ENCODE measurements around the gene TUBGCP3.

TUBGCP3 gene

GRCh38 chr13:112443191-112443994 lies 144.6 kb downstream of the TUBGCP3 start:
- Histone ChIP-seq H3K4me1 (ENCODE audit: control insufficient read depth, insufficient read depth, low read length, poor library complexity, severe bottlenecking) (no peaks in the 10 kb centered on the region), H3K27me3 (replicated peaks; ENCODE audit: control insufficient read depth, insufficient read depth, low read length, poor library complexity, severe bottlenecking) (peaks cover 4% of the 10 kb centered on the region), H3K4me3 (ENCODE audit: insufficient read depth, low read depth, low read length, poor library complexity, severe bottlenecking) (no peak overlapping the region), H3K36me3 (ENCODE audit: control insufficient read depth, insufficient read depth, low read length) (no peaks in the 10 kb centered on the region), H3K9me3 (ENCODE audit: control insufficient read depth, low read length) (no peaks in the 10 kb centered on the region), H3K27ac (ENCODE audit: insufficient read depth, low read length, poor library complexity, severe bottlenecking) (no peak overlapping the region)
- DNase-seq = no peak

- Histone ChIP-seq H3K4me1 (ENCODE audit: control insufficient read depth, insufficient read depth, low read length, poor library complexity, severe bottlenecking) (no peaks in the 10 kb centered on the region), H3K27me3 (replicated peaks; ENCODE audit: control insufficient read depth, insufficient read depth, low read length, poor library complexity, severe bottlenecking) (peaks cover 4% of the 10 kb centered on the region), H3K36me3 (ENCODE audit: control insufficient read depth, insufficient read depth, low read length) (no peaks in the 10 kb centered on the region), H3K27ac (ENCODE audit: insufficient read depth, low read length, poor library complexity, severe bottlenecking) (no peak overlapping the region), H3K4me3 (ENCODE audit: insufficient read depth, low read depth, low read length, poor library complexity, severe bottlenecking) (no peak overlapping the region), H3K9me3 (ENCODE audit: control insufficient read depth, low read length) (no peaks in the 10 kb centered on the region)
- no peak for DNase-seq
These were observed 145.4 kb downstream of the TUBGCP3 start for GRCh38 chr13:112442483-112443090.

- Histone ChIP-seq H3K27ac (ENCODE audit: insufficient read depth, low read length, poor library complexity, severe bottlenecking) (no peak overlapping the region), H3K4me1 (ENCODE audit: control insufficient read depth, insufficient read depth, low read length, poor library complexity, severe bottlenecking) (no peaks in the 10 kb centered on the region), H3K9me3 (ENCODE audit: control insufficient read depth, low read length) (no peaks in the 10 kb centered on the region), H3K27me3 (replicated peaks; ENCODE audit: control insufficient read depth, insufficient read depth, low read length, poor library complexity, severe bottlenecking) (peaks cover 4% of the 10 kb centered on the region), H3K36me3 (ENCODE audit: control insufficient read depth, insufficient read depth, low read length) (no peaks in the 10 kb centered on the region), H3K4me3 (ENCODE audit: insufficient read depth, low read depth, low read length, poor library complexity, severe bottlenecking) (no peak overlapping the region)
- no peak for DNase-seq
These were observed 146.1 kb downstream of the TUBGCP3 start for GRCh38 chr13:112441779-112442310.

- H3K4me3 ChIP-seq (ENCODE audit: insufficient read depth, low read depth, low read length, poor library complexity, severe bottlenecking) = no peak overlapping the region
- H3K27me3 ChIP-seq (replicated peaks; ENCODE audit: control insufficient read depth, insufficient read depth, low read length, poor library complexity, severe bottlenecking) = peaks cover 4% of the 10 kb centered on the region
- no peak for DNase-seq
- H3K4me1 ChIP-seq (ENCODE audit: control insufficient read depth, insufficient read depth, low read length, poor library complexity, severe bottlenecking) = no peaks in the 10 kb centered on the region
- no peak overlapping the region for H3K27ac ChIP-seq (ENCODE audit: insufficient read depth, low read length, poor library complexity, severe bottlenecking)
- no peaks in the 10 kb centered on the region for H3K9me3 ChIP-seq (ENCODE audit: control insufficient read depth, low read length)
- H3K36me3 ChIP-seq (ENCODE audit: control insufficient read depth, insufficient read depth, low read length) = no peaks in the 10 kb centered on the region
These were observed 146.7 kb downstream of the TUBGCP3 start for GRCh38 chr13:112441226-112441625.

GRCh38 chr13:112438515-112438914 lies 149.4 kb downstream of the TUBGCP3 start:
- Histone ChIP-seq H3K27me3 (replicated peaks; ENCODE audit: control insufficient read depth, insufficient read depth, low read length, poor library complexity, severe bottlenecking) (peaks cover 4% of the 10 kb centered on the region), H3K36me3 (ENCODE audit: control insufficient read depth, insufficient read depth, low read length) (no peaks in the 10 kb centered on the region), H3K9me3 (ENCODE audit: control insufficient read depth, low read length) (no peaks in the 10 kb centered on the region), H3K27ac (ENCODE audit: insufficient read depth, low read length, poor library complexity, severe bottlenecking) (no peak overlapping the region), H3K4me3 (ENCODE audit: insufficient read depth, low read depth, low read length, poor library complexity, severe bottlenecking) (no peak overlapping the region), H3K4me1 (ENCODE audit: control insufficient read depth, insufficient read depth, low read length, poor library complexity, severe bottlenecking) (no peaks in the 10 kb centered on the region)
- no peak for DNase-seq

- Histone ChIP-seq H3K9me3 (ENCODE audit: control insufficient read depth, low read length) (no peaks in the 10 kb centered on the region), H3K4me1 (ENCODE audit: control insufficient read depth, insufficient read depth, low read length, poor library complexity, severe bottlenecking) (no peaks in the 10 kb centered on the region), H3K4me3 (ENCODE audit: insufficient read depth, low read depth, low read length, poor library complexity, severe bottlenecking) (no peak overlapping the region), H3K36me3 (ENCODE audit: control insufficient read depth, insufficient read depth, low read length) (no peaks in the 10 kb centered on the region), H3K27me3 (replicated peaks; ENCODE audit: control insufficient read depth, insufficient read depth, low read length, poor library complexity, severe bottlenecking) (peaks cover 4% of the 10 kb centered on the region), H3K27ac (ENCODE audit: insufficient read depth, low read length, poor library complexity, severe bottlenecking) (no peak overlapping the region)
- no peak for DNase-seq
These were observed 149.9 kb downstream of the TUBGCP3 start for GRCh38 chr13:112438094-112438493.

GRCh38 chr13:112435973-112436372 lies 152.0 kb downstream of the TUBGCP3 start:
- H3K4me1 ChIP-seq (ENCODE audit: control insufficient read depth, insufficient read depth, low read length, poor library complexity, severe bottlenecking) = no peaks in the 10 kb centered on the region
- no peak for DNase-seq
- H3K9me3 ChIP-seq (ENCODE audit: control insufficient read depth, low read length) = no peaks in the 10 kb centered on the region
- no peak overlapping the region for H3K4me3 ChIP-seq (ENCODE audit: insufficient read depth, low read depth, low read length, poor library complexity, severe bottlenecking)
- H3K27ac ChIP-seq (ENCODE audit: insufficient read depth, low read length, poor library complexity, severe bottlenecking) = no peak overlapping the region
- no peaks in the 10 kb centered on the region for H3K36me3 ChIP-seq (ENCODE audit: control insufficient read depth, insufficient read depth, low read length)
- no peaks in the 10 kb centered on the region for H3K27me3 ChIP-seq (replicated peaks; ENCODE audit: control insufficient read depth, insufficient read depth, low read length, poor library complexity, severe bottlenecking)
